H1 (cell line): ENCODE measurements around the gene RFPL1.

ENCODE experiments used
- EZH2 ChIP-seq: fragments of 200-600 bp; sonication (generic); IDR thresholded peaks from 2 replicates; pipeline ENCODE4 v1.7.1; 2012; ENCODE audit warnings: low read depth, mild to moderate bottlenecking, moderate library complexity, low read length, inconsistent platforms; ENCODE audit not compliant: severe bottlenecking
- MAFK ChIP-seq: IDR thresholded peaks from 2 replicates; pipeline ENCODE4 v1.6.1; 2012; ENCODE audit warnings: low read depth, mild to moderate bottlenecking, improper control_type of control experiment, low read length
- NRF1 ChIP-seq: IDR thresholded peaks from 2 replicates; pipeline ENCODE4 v1.6.1; 2011; ENCODE audit warnings: mild to moderate bottlenecking, low read depth, low read length, improper control_type of control experiment
- POLR2A ChIP-seq, 2 experiments: IDR thresholded peaks; 1 replicate in 1 of 2; 2 replicates in 1 of 2; pipeline ENCODE4 v1.6.1; 2011; ENCODE audit warnings: low read depth in 2 of 2, low read length in 2 of 2, mild to moderate bottlenecking in 2 of 2; ENCODE audit errors: control extremely low read depth in 1 of 2
- POLR2AphosphoS5 ChIP-seq: IDR thresholded peaks from 2 replicates; pipeline ENCODE4 v1.6.1; 2011; ENCODE audit warnings: low read depth, low read length
- SP1 ChIP-seq: IDR thresholded peaks from 2 replicates; pipeline ENCODE4 v1.6.1; 2011; ENCODE audit warnings: low read depth, low read length
- TF ChIP-seq, protein P1 (sequence below), 3 experiments: IDR thresholded peaks; 1 replicate in 2 of 3; 2 replicates in 1 of 3; pipeline versions ENCODE4 v1.5.1 to v1.6.1; 2011; ENCODE audit warnings: low read length in 3 of 3, mild to moderate bottlenecking in 3 of 3, inconsistent platforms in 2 of 3, low read depth in 1 of 3, moderate library complexity in 1 of 3; ENCODE audit not compliant: insufficient read depth in 1 of 3; ENCODE audit errors: control extremely low read depth in 1 of 3

DNA sequence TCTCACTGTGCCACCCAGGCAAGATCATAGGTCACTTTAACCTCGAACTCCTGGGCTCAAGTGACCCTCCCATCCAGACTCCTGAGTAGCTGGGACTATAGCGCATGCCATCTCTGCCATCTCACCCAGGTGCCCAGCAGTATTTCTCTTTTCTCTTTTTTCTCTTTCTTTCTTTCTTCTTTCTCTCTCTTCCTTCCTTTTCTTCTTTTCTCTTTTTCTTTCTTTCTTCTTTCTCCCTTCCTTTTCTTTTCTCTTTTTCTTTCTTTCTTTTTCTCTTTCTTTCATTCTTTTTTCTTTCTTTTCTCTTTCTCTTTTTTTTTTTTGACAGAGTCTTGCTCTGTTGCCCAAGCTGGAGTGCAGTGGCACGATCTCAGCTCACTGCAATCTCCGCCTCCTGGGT, 13.5 kb downstream of the RFPL1 start:
- TF ChIP-seq, protein P1, sequence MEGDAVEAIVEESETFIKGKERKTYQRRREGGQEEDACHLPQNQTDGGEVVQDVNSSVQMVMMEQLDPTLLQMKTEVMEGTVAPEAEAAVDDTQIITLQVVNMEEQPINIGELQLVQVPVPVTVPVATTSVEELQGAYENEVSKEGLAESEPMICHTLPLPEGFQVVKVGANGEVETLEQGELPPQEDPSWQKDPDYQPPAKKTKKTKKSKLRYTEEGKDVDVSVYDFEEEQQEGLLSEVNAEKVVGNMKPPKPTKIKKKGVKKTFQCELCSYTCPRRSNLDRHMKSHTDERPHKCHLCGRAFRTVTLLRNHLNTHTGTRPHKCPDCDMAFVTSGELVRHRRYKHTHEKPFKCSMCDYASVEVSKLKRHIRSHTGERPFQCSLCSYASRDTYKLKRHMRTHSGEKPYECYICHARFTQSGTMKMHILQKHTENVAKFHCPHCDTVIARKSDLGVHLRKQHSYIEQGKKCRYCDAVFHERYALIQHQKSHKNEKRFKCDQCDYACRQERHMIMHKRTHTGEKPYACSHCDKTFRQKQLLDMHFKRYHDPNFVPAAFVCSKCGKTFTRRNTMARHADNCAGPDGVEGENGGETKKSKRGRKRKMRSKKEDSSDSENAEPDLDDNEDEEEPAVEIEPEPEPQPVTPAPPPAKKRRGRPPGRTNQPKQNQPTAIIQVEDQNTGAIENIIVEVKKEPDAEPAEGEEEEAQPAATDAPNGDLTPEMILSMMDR (IDR thresholded peaks at IDR 0.05; ENCODE audit: control extremely low read depth in 1 of 3, insufficient read depth in 1 of 3, low read depth in 1 of 3, low read length in 3 of 3), result no peak
- TF ChIP-seq NRF1, result no peak
- no peak for TF ChIP-seq EZH2
- no peak for TF ChIP-seq POLR2A (IDR thresholded peaks at IDR 0.05; ENCODE audit: control extremely low read depth in 1 of 2, low read depth in 2 of 2, low read length in 2 of 2)
- TF ChIP-seq SP1, result no peak
- no peak for TF ChIP-seq POLR2AphosphoS5
- no peak for TF ChIP-seq MAFK
